ENCODE measurements around the gene SLITRK1. TPM values are rescaled to one million over a fixed set of nuclear protein-coding genes. Genes with fewer than 3 reads are reported as not detected.
A peak's percentile ranks its signal among the peaks of the same experiment; 100 is the strongest.

The SLITRK1 gene, protein sequence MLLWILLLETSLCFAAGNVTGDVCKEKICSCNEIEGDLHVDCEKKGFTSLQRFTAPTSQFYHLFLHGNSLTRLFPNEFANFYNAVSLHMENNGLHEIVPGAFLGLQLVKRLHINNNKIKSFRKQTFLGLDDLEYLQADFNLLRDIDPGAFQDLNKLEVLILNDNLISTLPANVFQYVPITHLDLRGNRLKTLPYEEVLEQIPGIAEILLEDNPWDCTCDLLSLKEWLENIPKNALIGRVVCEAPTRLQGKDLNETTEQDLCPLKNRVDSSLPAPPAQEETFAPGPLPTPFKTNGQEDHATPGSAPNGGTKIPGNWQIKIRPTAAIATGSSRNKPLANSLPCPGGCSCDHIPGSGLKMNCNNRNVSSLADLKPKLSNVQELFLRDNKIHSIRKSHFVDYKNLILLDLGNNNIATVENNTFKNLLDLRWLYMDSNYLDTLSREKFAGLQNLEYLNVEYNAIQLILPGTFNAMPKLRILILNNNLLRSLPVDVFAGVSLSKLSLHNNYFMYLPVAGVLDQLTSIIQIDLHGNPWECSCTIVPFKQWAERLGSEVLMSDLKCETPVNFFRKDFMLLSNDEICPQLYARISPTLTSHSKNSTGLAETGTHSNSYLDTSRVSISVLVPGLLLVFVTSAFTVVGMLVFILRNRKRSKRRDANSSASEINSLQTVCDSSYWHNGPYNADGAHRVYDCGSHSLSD
- 1.6 and 3.3 TPM in 2 replicates for total RNA-seq (ENCODE audit: low replicate concordance)

DNA sequence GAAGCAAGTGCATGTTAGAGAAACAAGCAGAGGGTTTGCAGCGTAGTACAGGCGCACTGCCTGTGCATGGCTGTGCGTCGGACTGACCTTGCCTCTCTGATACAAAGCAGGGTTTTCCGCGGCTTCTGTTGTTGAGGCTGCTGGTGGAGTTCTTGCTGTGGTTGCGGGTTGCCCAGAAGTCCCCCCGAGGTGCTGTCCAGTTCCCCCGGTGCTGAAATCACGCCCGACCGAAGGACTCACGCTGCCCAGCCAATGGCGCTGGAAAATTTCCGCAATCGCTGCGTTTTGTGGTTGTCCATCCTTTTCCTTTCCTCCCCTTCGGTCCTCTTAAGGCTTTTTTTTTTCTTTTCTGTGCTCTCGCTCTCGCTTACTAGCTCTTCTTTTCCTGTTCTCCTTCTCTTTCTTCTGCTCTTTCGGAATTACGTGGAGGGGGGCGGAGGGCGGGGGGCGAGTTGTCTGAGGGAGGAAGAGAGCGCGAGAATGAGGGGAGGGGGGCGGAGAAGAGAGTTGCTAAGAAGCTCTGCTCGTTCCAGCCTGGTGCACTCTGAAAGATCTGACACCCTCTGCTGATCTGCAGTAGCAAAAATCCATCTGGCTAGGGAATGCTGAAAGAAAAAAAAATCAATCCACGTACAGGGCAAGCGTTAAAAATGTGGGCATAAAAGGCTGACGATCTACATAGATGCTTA is at the start of gene SLITRK1:
Gene SLITRK1 (minus strand): TSS at position 558 of the 689 bp plus-strand sequence. CDS start 967 bp downstream, outside the sequence.
- H3K79me2 ChIP-seq (ENCODE audit: low read depth) = no peaks in the 10 kb centered on the region
- Mint-ChIP-seq H3K27ac (peak within 1 kb of the TSS; percentile 23), H3K27me3 (ENCODE audit: insufficient read depth, low read depth) (peaks cover 17% of the 10 kb centered on the region), H3K9me3 (no peaks in the 10 kb centered on the region), H3K4me3 (peak within 1 kb of the TSS; percentile 89), H3K36me3 (no peaks in the 10 kb centered on the region), H3K4me1 (peaks cover 42% of the 10 kb centered on the region)
- TF ChIP-seq EZH2 (IDR thresholded peaks at IDR 0.05) = no peak
- no peak for TF ChIP-seq EZH2phosphoT487 (IDR thresholded peaks at IDR 0.05)
- TF ChIP-seq, protein P1, sequence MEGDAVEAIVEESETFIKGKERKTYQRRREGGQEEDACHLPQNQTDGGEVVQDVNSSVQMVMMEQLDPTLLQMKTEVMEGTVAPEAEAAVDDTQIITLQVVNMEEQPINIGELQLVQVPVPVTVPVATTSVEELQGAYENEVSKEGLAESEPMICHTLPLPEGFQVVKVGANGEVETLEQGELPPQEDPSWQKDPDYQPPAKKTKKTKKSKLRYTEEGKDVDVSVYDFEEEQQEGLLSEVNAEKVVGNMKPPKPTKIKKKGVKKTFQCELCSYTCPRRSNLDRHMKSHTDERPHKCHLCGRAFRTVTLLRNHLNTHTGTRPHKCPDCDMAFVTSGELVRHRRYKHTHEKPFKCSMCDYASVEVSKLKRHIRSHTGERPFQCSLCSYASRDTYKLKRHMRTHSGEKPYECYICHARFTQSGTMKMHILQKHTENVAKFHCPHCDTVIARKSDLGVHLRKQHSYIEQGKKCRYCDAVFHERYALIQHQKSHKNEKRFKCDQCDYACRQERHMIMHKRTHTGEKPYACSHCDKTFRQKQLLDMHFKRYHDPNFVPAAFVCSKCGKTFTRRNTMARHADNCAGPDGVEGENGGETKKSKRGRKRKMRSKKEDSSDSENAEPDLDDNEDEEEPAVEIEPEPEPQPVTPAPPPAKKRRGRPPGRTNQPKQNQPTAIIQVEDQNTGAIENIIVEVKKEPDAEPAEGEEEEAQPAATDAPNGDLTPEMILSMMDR (IDR thresholded peaks at IDR 0.05) = no peak
- peak within 1 kb of the TSS; percentile 65 for H3K4me3 ChIP-seq
- peak within 1 kb of the TSS; percentile 99 for H3K4me2 ChIP-seq
- peaks cover 50% of the 10 kb centered on the region for H3K27me3 ChIP-seq
- peaks cover 32% of the 10 kb centered on the region for H4K20me1 ChIP-seq (ENCODE audit: low read depth)
- peak within 1 kb of the TSS; percentile 76 for H2AFZ ChIP-seq (replicated peaks)
- H3K9me3 ChIP-seq (ENCODE audit: low read depth) = no peaks in the 10 kb centered on the region
- H3K27ac ChIP-seq = no peak within 1 kb of the TSS
- H3F3A ChIP-seq (ENCODE audit: low read depth) = peaks cover 60% of the 10 kb centered on the region
- H3K9ac ChIP-seq = no peak within 1 kb of the TSS
- peak; percentile 94 for DNase-seq (ENCODE audit: low spot score)
- H3K36me3 ChIP-seq = no peaks in the 10 kb centered on the region
- H3K4me1 ChIP-seq = peaks cover 47% of the 10 kb centered on the region

DNA sequence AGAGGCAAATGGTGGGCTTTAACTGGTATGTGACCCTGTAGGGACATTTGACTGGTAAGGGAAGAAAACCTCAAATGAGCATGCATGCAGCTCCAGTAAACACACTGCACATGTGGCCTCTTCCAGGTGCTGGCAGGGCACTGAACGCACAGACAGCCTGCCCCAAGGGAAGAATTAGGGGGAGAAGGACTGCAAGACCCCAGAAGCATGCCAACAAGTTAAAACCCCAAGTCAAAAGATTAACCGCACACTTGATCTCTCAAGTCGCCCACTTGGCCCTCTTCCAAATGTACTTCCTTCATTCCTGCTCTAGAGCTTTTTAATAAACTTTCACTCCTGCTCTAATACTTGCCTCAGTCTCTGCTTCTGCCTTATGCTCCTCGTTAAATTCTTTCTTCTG is 46.9 kb upstream of the SLITRK1 start:
- no peaks in the 10 kb centered on the region for H3K36me3 ChIP-seq
- Mint-ChIP-seq H3K9me3 (no peaks in the 10 kb centered on the region), H3K27ac (no peak overlapping the region), H3K27me3 (ENCODE audit: insufficient read depth, low read depth) (peaks cover 2% of the 10 kb centered on the region), H3K4me3 (no peak overlapping the region), H3K36me3 (no peaks in the 10 kb centered on the region), H3K4me1 (no peaks in the 10 kb centered on the region)
- H3K79me2 ChIP-seq (ENCODE audit: low read depth) = no peaks in the 10 kb centered on the region
- no peak overlapping the region for H3K27ac ChIP-seq
- peaks cover 7% of the 10 kb centered on the region for H3K4me1 ChIP-seq
- H3K4me2 ChIP-seq = no peak overlapping the region
- DNase-seq (ENCODE audit: low spot score) = no peak
- H3K27me3 ChIP-seq = no peaks in the 10 kb centered on the region
- H3K9ac ChIP-seq = no peak overlapping the region
- H3K9me3 ChIP-seq (ENCODE audit: low read depth) = no peaks in the 10 kb centered on the region
- H3K4me3 ChIP-seq = no peak overlapping the region
- H2AFZ ChIP-seq (replicated peaks) = peak overlapping the region; percentile 63
- H4K20me1 ChIP-seq (ENCODE audit: low read depth) = no peaks in the 10 kb centered on the region
- TF ChIP-seq EZH2 (IDR thresholded peaks at IDR 0.05) (no peak), EZH2phosphoT487 (IDR thresholded peaks at IDR 0.05) (no peak)
- TF ChIP-seq, protein P1 (IDR thresholded peaks at IDR 0.05) = no peak
- H3F3A ChIP-seq (ENCODE audit: low read depth) = no peaks in the 10 kb centered on the region

- DNase-seq (ENCODE audit: low spot score) = peak; percentile 19
- Histone ChIP-seq H4K20me1 (ENCODE audit: low read depth) (no peaks in the 10 kb centered on the region), H3K79me2 (ENCODE audit: low read depth) (no peaks in the 10 kb centered on the region), H2AFZ (replicated peaks) (no peak overlapping the region), H3K27me3 (no peaks in the 10 kb centered on the region), H3K9me3 (ENCODE audit: low read depth) (no peaks in the 10 kb centered on the region), H3F3A (ENCODE audit: low read depth) (no peaks in the 10 kb centered on the region), H3K36me3 (no peaks in the 10 kb centered on the region), H3K4me2 (no peak overlapping the region), H3K4me1 (no peaks in the 10 kb centered on the region), H3K27ac (no peak overlapping the region), H3K4me3 (no peak overlapping the region), H3K9ac (no peak overlapping the region)
- Mint-ChIP-seq H3K4me3 (no peak overlapping the region), H3K9me3 (no peaks in the 10 kb centered on the region), H3K36me3 (no peaks in the 10 kb centered on the region), H3K27ac (no peak overlapping the region), H3K27me3 (ENCODE audit: insufficient read depth, low read depth) (no peaks in the 10 kb centered on the region), H3K4me1 (peaks cover 2% of the 10 kb centered on the region)
- TF ChIP-seq, protein P1 (IDR thresholded peaks at IDR 0.05) = no peak
- TF ChIP-seq EZH2 (IDR thresholded peaks at IDR 0.05) (no peak), EZH2phosphoT487 (IDR thresholded peaks at IDR 0.05) (no peak)
Measured at GRCh38 chr13:83919775-83920174, 37.5 kb upstream of the SLITRK1 start.
